Activated CD4-positive, CD25-positive, alpha-beta regulatory T cell treated with anti-CD3 and anti-CD28 coated beads, Interleukin-2, amount 50 U/mL, for 24 hours (primary cell): ENCODE data around the gene ARNT2.
"Not testable (repeated sequence)": the region's sequence is repeated elsewhere in the genome, so short reads cannot be mapped to it uniquely, and the experiment has no call there.

Experiments used
- ATAC-seq, 2 donors: fragments of 150-1000 bp; cut with Tn5 transposase; one replicate each; pipeline ENCODE4 v1.10.0; 2021; ENCODE audit warnings: mild to moderate bottlenecking in 1 of 2, moderate library complexity in 1 of 2

The ARNT2 gene

GRCh38 chr15:80633221-80633620 lies 229.0 kb downstream of the ARNT2 start:
- no peak for ATAC-seq

GRCh38 chr15:80635953-80636352 lies 231.8 kb downstream of the ARNT2 start:
- no peak for ATAC-seq

- ATAC-seq: no peak
Measured at GRCh38 chr15:80636675-80637074, 232.5 kb downstream of the ARNT2 start.

- ATAC-seq: no peak
Measured at GRCh38 chr15:80637747-80638146, 233.6 kb downstream of the ARNT2 start.

- no peak for ATAC-seq
Measured at GRCh38 chr15:80638553-80639167, 234.5 kb downstream of the ARNT2 start.

- ATAC-seq: no peak
Measured at GRCh38 chr15:80639168-80639555, 235.0 kb downstream of the ARNT2 start.

GRCh38 chr15:80640531-80641121 lies 236.4 kb downstream of the ARNT2 start:
- ATAC-seq: no peak

- no peak for ATAC-seq
Measured at GRCh38 chr15:80641384-80641783, 237.2 kb downstream of the ARNT2 start.

- ATAC-seq: no peak
Measured at GRCh38 chr15:80643431-80643951, 239.3 kb downstream of the ARNT2 start.

- ATAC-seq: no peak
Measured at GRCh38 chr15:80645494-80646065, 241.4 kb downstream of the ARNT2 start.

- not testable (repeated sequence) for ATAC-seq
Measured at GRCh38 chr15:80647424-80647823, 243.2 kb downstream of the ARNT2 start.
